C4-2B (cell line): ENCODE data around the gene DR1.
"Not testable (repeated sequence)": the region's sequence is repeated elsewhere in the genome, so short reads cannot be mapped to it uniquely, and the experiment has no call there.

Experiments used
- H3K27ac ChIP-seq: fragments of 450-650 bp; 2 replicates; pipeline ENCODE4 v1.5.1; 2017
- ZFX ChIP-seq: fragments of 450-650 bp; IDR thresholded peaks from 2 replicates; pipeline ENCODE4 v1.6.1; 2017
- TF ChIP-seq, protein P1 (sequence below): fragments of 450-650 bp; conservative IDR thresholded peaks from 2 replicates; pipeline ENCODE4 v1.5.1; 2017; ENCODE audit warnings: mild to moderate bottlenecking

The DR1 gene

DNA sequence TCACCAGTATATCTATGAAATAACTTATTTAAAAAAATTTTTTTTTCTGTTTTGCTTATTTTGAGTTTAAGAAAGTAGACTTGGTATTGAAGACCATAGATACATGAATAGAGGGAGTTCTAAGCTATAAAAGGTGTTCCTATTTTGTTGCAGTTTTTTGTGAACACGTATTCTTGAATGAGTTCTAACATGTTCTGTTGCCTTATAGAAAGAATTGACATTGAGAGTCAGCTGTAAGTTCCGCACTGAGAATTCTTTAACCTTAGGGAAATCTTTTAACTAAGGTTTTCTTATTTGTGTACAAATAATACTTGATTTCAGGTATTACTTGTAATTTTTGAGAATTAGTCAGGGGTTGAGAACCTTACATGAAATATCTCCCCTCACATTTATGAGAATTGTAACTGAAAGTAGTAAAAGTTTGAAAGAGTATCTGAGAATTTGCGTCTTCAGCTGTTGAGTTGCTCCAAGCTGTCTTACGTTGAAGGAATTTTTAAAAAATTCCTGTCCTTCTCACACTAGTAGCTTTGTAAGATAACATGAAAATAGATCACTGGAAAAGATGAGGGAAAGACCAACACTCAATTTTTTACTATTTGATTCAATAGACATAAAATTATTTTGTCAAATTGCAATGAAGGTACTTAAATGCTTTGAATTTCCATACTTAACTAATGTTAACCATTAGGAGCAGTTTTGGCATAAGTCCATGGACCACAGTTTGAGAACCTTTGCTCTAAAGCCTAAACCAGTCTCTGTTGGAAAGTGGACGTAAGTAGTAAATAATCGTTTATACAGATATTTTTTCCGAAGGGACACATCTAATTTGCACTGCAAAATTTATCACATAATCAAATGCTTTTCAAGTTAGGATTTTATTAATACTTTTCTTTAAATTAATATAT, 3.8 kb downstream of the DR1 start:
- no peak overlapping the region for H3K27ac ChIP-seq
- no peak for TF ChIP-seq ZFX
- TF ChIP-seq, protein P1, sequence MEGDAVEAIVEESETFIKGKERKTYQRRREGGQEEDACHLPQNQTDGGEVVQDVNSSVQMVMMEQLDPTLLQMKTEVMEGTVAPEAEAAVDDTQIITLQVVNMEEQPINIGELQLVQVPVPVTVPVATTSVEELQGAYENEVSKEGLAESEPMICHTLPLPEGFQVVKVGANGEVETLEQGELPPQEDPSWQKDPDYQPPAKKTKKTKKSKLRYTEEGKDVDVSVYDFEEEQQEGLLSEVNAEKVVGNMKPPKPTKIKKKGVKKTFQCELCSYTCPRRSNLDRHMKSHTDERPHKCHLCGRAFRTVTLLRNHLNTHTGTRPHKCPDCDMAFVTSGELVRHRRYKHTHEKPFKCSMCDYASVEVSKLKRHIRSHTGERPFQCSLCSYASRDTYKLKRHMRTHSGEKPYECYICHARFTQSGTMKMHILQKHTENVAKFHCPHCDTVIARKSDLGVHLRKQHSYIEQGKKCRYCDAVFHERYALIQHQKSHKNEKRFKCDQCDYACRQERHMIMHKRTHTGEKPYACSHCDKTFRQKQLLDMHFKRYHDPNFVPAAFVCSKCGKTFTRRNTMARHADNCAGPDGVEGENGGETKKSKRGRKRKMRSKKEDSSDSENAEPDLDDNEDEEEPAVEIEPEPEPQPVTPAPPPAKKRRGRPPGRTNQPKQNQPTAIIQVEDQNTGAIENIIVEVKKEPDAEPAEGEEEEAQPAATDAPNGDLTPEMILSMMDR = no peak

DNA sequence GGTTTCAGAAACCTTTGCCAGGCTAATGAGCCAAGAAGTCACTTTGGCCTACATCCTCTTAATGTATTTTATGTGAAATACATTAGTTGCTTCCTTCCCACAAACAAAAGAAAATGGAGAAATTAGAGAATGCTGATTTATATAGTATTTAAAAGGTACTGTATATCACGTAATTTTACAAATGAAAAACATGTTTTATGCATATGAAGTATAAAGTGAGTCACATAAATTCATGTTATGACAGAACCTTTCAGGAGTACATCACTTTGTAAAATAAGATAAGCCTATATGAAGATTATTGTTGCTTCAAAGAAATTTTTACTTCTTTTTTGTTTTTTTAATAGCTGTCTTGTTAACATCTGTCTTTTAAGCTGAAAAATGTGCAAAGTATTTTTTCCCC, 4.6 kb downstream of the DR1 start:
- TF ChIP-seq, protein P1 = no peak
- TF ChIP-seq ZFX = no peak
- H3K27ac ChIP-seq = no peak overlapping the region

DNA sequence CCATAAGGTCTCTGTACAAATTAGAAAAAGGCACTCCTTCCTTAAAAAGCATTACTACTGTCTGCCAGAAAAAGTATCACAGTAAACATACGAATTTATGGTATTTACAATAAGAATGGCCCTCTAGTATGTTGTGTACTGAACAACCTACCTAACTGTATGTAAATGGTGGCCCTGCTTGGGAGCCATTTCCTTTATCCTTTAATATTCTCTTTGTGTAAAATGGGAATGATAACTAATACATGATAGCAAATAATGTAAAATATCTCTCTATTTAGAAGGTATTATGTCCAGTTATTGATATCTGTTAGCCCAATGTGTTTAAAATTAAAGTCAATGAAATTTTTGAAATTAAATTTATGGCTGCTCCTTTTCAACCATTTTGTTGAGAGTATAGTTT, 5.2 kb downstream of the DR1 start:
- no peak overlapping the region for H3K27ac ChIP-seq
- no peak for TF ChIP-seq ZFX
- TF ChIP-seq, protein P1 = no peak

DNA sequence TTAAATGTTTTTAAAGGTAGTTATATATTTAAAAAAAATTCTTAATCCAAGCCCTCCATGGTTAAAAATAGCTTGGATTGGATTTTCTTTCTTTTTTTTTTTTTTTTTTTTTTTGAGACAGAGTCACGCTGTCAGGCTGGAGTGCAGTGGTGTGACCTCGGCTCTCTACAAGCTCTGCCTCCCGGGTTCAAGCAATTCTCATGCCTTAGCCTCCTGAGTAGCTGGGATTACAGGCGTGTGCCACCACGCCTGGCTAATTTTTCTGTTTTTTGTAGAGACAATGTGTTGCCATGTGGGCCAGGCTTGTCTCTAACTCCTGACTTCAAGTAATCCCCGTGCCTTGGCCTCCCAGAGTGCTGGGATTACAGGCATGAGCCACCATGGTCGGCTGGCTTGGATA, 5.6 kb downstream of the DR1 start:
- not testable (repeated sequence) for H3K27ac ChIP-seq

DNA sequence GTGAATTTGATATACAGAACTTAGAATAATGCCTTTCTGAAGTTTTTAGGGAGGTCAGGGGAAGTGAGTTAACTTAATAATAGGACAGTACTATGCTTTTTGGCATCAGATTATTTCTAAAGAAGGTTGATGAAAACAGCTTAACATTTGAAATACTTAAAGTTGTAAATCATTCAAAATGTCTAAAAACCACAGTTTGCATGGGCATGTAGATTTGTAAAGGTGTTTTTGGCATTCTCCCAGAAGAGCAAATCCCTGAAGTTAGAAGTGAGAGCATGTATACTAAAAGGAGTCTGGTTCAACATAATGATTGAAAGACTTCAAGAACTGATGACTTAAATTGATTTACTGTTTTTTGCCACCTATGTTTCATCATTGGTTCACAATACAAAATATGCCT, 6.7 kb downstream of the DR1 start:
- no peak overlapping the region for H3K27ac ChIP-seq
- TF ChIP-seq, protein P1 = no peak
- no peak for TF ChIP-seq ZFX

DNA sequence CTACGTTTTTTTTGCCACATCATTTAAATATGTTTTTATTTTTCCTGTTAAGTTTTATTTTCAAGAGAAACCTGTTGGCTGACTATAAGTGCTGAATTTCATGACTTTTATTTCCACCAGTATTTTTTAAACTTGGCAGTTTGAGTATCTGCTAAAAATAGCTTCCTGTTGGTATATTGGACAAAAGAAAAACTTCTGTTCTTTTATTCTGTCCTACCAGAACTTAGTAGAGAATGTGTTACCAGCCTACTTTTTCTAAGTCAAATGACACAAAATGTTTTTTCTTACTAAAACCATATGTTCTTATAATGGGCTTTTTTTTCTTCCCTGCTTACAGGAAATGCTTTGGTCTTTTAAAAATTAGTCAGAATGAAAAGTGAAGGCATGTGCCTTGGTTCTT, 7.6 kb downstream of the DR1 start:
- TF ChIP-seq, protein P1 = no peak
- TF ChIP-seq ZFX = no peak
- no peak overlapping the region for H3K27ac ChIP-seq

DNA sequence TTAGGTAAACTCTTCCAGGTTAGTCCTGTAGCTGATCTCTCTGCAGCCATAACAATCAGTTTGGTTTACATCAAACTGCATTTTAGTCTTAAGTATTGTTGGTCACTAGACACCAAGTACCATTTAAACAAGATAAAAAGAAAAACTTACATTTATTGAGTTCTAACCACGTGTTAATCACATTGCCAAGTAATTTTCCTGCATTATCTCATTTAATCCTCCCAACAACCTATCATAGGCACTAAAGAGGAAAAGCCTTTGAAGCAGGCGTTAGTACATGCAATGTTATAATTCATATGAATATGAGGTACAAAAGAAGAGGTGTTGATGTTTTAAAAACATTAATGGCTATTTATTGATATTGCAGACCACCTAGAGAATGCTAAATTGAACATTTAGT, 9.0 kb downstream of the DR1 start:
- H3K27ac ChIP-seq = no peak overlapping the region
- TF ChIP-seq, protein P1 = no peak
- no peak for TF ChIP-seq ZFX

DNA sequence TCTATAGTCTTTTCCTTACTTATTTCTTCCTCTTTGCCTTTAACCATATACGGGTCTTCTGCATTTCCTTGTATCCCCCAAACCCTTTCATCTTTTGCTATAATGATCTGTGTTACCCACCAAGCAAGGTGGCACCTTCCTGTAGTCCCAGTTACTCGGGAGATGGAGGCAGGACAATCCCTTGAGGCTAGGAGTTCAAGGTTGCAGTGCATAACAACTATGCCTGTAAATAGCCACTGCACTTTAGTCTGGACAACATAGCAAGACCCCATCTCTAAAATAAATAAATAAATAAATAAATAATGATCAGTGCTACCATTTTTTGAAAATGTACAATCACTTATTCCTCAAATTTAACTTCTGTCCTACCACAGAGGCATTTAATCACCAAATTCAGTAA, 11.5 kb downstream of the DR1 start:
- TF ChIP-seq ZFX = no peak
- TF ChIP-seq, protein P1 = no peak
- H3K27ac ChIP-seq = no peak overlapping the region
